Measurements from ENCODE around the gene ZAP70.

The ZAP70 gene

GRCh38 chr2:97755491-97755890 lies 42.1 kb downstream of the ZAP70 start:
- Histone ChIP-seq H3K36me3 (ENCODE audit: control insufficient read depth, insufficient read depth, low read length) (peaks cover 19% of the 10 kb centered on the region), H3K27me3 (ENCODE audit: control insufficient read depth, insufficient read depth, low read length) (no peaks in the 10 kb centered on the region), H3K9me3 (ENCODE audit: control insufficient read depth, low read length) (no peaks in the 10 kb centered on the region), H3K4me3 (ENCODE audit: low read length) (no peak overlapping the region), H3K9ac (ENCODE audit: low read length) (no peak overlapping the region), H3K4me1 (ENCODE audit: control insufficient read depth, insufficient read depth, low read length) (peaks cover 23% of the 10 kb centered on the region)

GRCh38 chr2:97757062-97757461 lies 43.7 kb downstream of the ZAP70 start:
- Histone ChIP-seq H3K9ac (ENCODE audit: low read length) (no peak overlapping the region), H3K4me3 (ENCODE audit: low read length) (no peak overlapping the region), H3K36me3 (ENCODE audit: control insufficient read depth, insufficient read depth, low read length) (peaks cover 12% of the 10 kb centered on the region), H3K4me1 (ENCODE audit: control insufficient read depth, insufficient read depth, low read length) (peaks cover 35% of the 10 kb centered on the region), H3K27me3 (ENCODE audit: control insufficient read depth, insufficient read depth, low read length) (no peaks in the 10 kb centered on the region), H3K9me3 (ENCODE audit: control insufficient read depth, low read length) (no peaks in the 10 kb centered on the region)

GRCh38 chr2:97758131-97758705 lies 44.8 kb downstream of the ZAP70 start:
- no peaks in the 10 kb centered on the region for H3K27me3 ChIP-seq (ENCODE audit: control insufficient read depth, insufficient read depth, low read length)
- no peaks in the 10 kb centered on the region for H3K9me3 ChIP-seq (ENCODE audit: control insufficient read depth, low read length)
- peaks cover 12% of the 10 kb centered on the region for H3K36me3 ChIP-seq (ENCODE audit: control insufficient read depth, insufficient read depth, low read length)
- peaks cover 35% of the 10 kb centered on the region for H3K4me1 ChIP-seq (ENCODE audit: control insufficient read depth, insufficient read depth, low read length)
- H3K4me3 ChIP-seq (ENCODE audit: low read length): no peak overlapping the region
- H3K9ac ChIP-seq (ENCODE audit: low read length): no peak overlapping the region

- peaks cover 35% of the 10 kb centered on the region for H3K4me1 ChIP-seq (ENCODE audit: control insufficient read depth, insufficient read depth, low read length)
- no peaks in the 10 kb centered on the region for H3K9me3 ChIP-seq (ENCODE audit: control insufficient read depth, low read length)
- H3K4me3 ChIP-seq (ENCODE audit: low read length): no peak overlapping the region
- H3K27me3 ChIP-seq (ENCODE audit: control insufficient read depth, insufficient read depth, low read length): no peaks in the 10 kb centered on the region
- H3K9ac ChIP-seq (ENCODE audit: low read length): no peak overlapping the region
- H3K36me3 ChIP-seq (ENCODE audit: control insufficient read depth, insufficient read depth, low read length): peaks cover 12% of the 10 kb centered on the region
Observed at GRCh38 chr2:97759727-97760407, 46.5 kb downstream of the ZAP70 start.

GRCh38 chr2:97760480-97761049 lies 47.2 kb downstream of the ZAP70 start:
- Histone ChIP-seq H3K27me3 (ENCODE audit: control insufficient read depth, insufficient read depth, low read length) (no peaks in the 10 kb centered on the region), H3K9me3 (ENCODE audit: control insufficient read depth, low read length) (no peaks in the 10 kb centered on the region), H3K4me3 (ENCODE audit: low read length) (no peak overlapping the region), H3K4me1 (ENCODE audit: control insufficient read depth, insufficient read depth, low read length) (peaks cover 35% of the 10 kb centered on the region), H3K36me3 (ENCODE audit: control insufficient read depth, insufficient read depth, low read length) (peaks cover 12% of the 10 kb centered on the region), H3K9ac (ENCODE audit: low read length) (no peak overlapping the region)

- Histone ChIP-seq H3K27me3 (ENCODE audit: control insufficient read depth, insufficient read depth, low read length) (no peaks in the 10 kb centered on the region), H3K9me3 (ENCODE audit: control insufficient read depth, low read length) (no peaks in the 10 kb centered on the region), H3K9ac (ENCODE audit: low read length) (no peak overlapping the region), H3K4me1 (ENCODE audit: control insufficient read depth, insufficient read depth, low read length) (peaks cover 40% of the 10 kb centered on the region), H3K36me3 (ENCODE audit: control insufficient read depth, insufficient read depth, low read length) (peaks cover 12% of the 10 kb centered on the region), H3K4me3 (ENCODE audit: low read length) (no peak overlapping the region)
Observed at GRCh38 chr2:97761192-97761591, 47.8 kb downstream of the ZAP70 start.

GRCh38 chr2:97763176-97763845 lies 49.9 kb downstream of the ZAP70 start:
- Histone ChIP-seq H3K9ac (ENCODE audit: low read length) (no peak overlapping the region), H3K27me3 (ENCODE audit: control insufficient read depth, insufficient read depth, low read length) (no peaks in the 10 kb centered on the region), H3K9me3 (ENCODE audit: control insufficient read depth, low read length) (no peaks in the 10 kb centered on the region), H3K4me3 (ENCODE audit: low read length) (no peak overlapping the region), H3K4me1 (ENCODE audit: control insufficient read depth, insufficient read depth, low read length) (peaks cover 49% of the 10 kb centered on the region), H3K36me3 (ENCODE audit: control insufficient read depth, insufficient read depth, low read length) (peaks cover 11% of the 10 kb centered on the region)

GRCh38 chr2:97764559-97765263 lies 51.3 kb downstream of the ZAP70 start:
- Histone ChIP-seq H3K4me3 (ENCODE audit: low read length) (no peak overlapping the region), H3K27me3 (ENCODE audit: control insufficient read depth, insufficient read depth, low read length) (no peaks in the 10 kb centered on the region), H3K36me3 (ENCODE audit: control insufficient read depth, insufficient read depth, low read length) (no peaks in the 10 kb centered on the region), H3K9ac (ENCODE audit: low read length) (no peak overlapping the region), H3K9me3 (ENCODE audit: control insufficient read depth, low read length) (no peaks in the 10 kb centered on the region), H3K4me1 (ENCODE audit: control insufficient read depth, insufficient read depth, low read length) (peaks cover 35% of the 10 kb centered on the region)

GRCh38 chr2:97765933-97766332 lies 52.6 kb downstream of the ZAP70 start:
- Histone ChIP-seq H3K4me3 (ENCODE audit: low read length) (no peak overlapping the region), H3K9ac (ENCODE audit: low read length) (no peak overlapping the region), H3K27me3 (ENCODE audit: control insufficient read depth, insufficient read depth, low read length) (no peaks in the 10 kb centered on the region), H3K9me3 (ENCODE audit: control insufficient read depth, low read length) (no peaks in the 10 kb centered on the region), H3K4me1 (ENCODE audit: control insufficient read depth, insufficient read depth, low read length) (peaks cover 23% of the 10 kb centered on the region), H3K36me3 (ENCODE audit: control insufficient read depth, insufficient read depth, low read length) (no peaks in the 10 kb centered on the region)

- Histone ChIP-seq H3K4me3 (ENCODE audit: low read length) (no peak overlapping the region), H3K36me3 (ENCODE audit: control insufficient read depth, insufficient read depth, low read length) (no peaks in the 10 kb centered on the region), H3K27me3 (ENCODE audit: control insufficient read depth, insufficient read depth, low read length) (no peaks in the 10 kb centered on the region), H3K9me3 (ENCODE audit: control insufficient read depth, low read length) (no peaks in the 10 kb centered on the region), H3K9ac (ENCODE audit: low read length) (no peak overlapping the region), H3K4me1 (ENCODE audit: control insufficient read depth, insufficient read depth, low read length) (peaks cover 16% of the 10 kb centered on the region)
Observed at GRCh38 chr2:97766567-97766966, 53.2 kb downstream of the ZAP70 start.

- H3K4me3 ChIP-seq (ENCODE audit: low read length): no peak overlapping the region
- no peaks in the 10 kb centered on the region for H3K9me3 ChIP-seq (ENCODE audit: control insufficient read depth, low read length)
- no peaks in the 10 kb centered on the region for H3K36me3 ChIP-seq (ENCODE audit: control insufficient read depth, insufficient read depth, low read length)
- H3K9ac ChIP-seq (ENCODE audit: low read length): no peak overlapping the region
- H3K4me1 ChIP-seq (ENCODE audit: control insufficient read depth, insufficient read depth, low read length): peaks cover 16% of the 10 kb centered on the region
- no peaks in the 10 kb centered on the region for H3K27me3 ChIP-seq (ENCODE audit: control insufficient read depth, insufficient read depth, low read length)
Observed at GRCh38 chr2:97769308-97769707, 55.9 kb downstream of the ZAP70 start.

GRCh38 chr2:97769711-97770110 lies 56.3 kb downstream of the ZAP70 start:
- peaks cover 16% of the 10 kb centered on the region for H3K4me1 ChIP-seq (ENCODE audit: control insufficient read depth, insufficient read depth, low read length)
- no peaks in the 10 kb centered on the region for H3K36me3 ChIP-seq (ENCODE audit: control insufficient read depth, insufficient read depth, low read length)
- H3K9ac ChIP-seq (ENCODE audit: low read length): no peak overlapping the region

More at GRCh38 chr2:97769711-97770110, 56.3 kb downstream of the ZAP70 start:
- H3K4me3 ChIP-seq (ENCODE audit: low read length): no peak overlapping the region
- no peaks in the 10 kb centered on the region for H3K9me3 ChIP-seq (ENCODE audit: control insufficient read depth, low read length)
- H3K27me3 ChIP-seq (ENCODE audit: control insufficient read depth, insufficient read depth, low read length): no peaks in the 10 kb centered on the region

Measured in mucosa of stomach (tissue), 1 donor.